ENCODE results near the gene STX2.

The STX2 gene

GRCh38 chr12:130831246-130831645 lies 7.8 kb downstream of the STX2 start:
- DNase-seq (ENCODE audit: low read depth in 2 of 2), result no peak

- DNase-seq (ENCODE audit: low read depth in 2 of 2), result no peak
These were observed 8.9 kb downstream of the STX2 start for GRCh38 chr12:130830246-130830551.

- DNase-seq (ENCODE audit: low read depth in 2 of 2), result no peak
These were observed 9.4 kb downstream of the STX2 start for GRCh38 chr12:130829391-130830245.

GRCh38 chr12:130828895-130829294 lies 10.2 kb downstream of the STX2 start:
- DNase-seq (ENCODE audit: low read depth in 2 of 2), result no peak

- DNase-seq (ENCODE audit: low read depth in 2 of 2), result no peak
These were observed 11.6 kb downstream of the STX2 start for GRCh38 chr12:130827432-130827831.

GRCh38 chr12:130826151-130826801 lies 12.8 kb downstream of the STX2 start:
- DNase-seq (ENCODE audit: low read depth in 2 of 2), result peak; percentile 41 to 62

GRCh38 chr12:130825771-130826150 lies 13.3 kb downstream of the STX2 start:
- no peak for DNase-seq (ENCODE audit: low read depth in 2 of 2)

- no peak for DNase-seq (ENCODE audit: low read depth in 2 of 2)
These were observed 19.4 kb downstream of the STX2 start for GRCh38 chr12:130819681-130820080.

GRCh38 chr12:130818635-130819576 lies 20.1 kb downstream of the STX2 start:
- peak; percentile 40 to 67 for DNase-seq (ENCODE audit: low read depth in 2 of 2)

GRCh38 chr12:130818272-130818634 lies 20.8 kb downstream of the STX2 start:
- DNase-seq (ENCODE audit: low read depth in 2 of 2), result no peak

GRCh38 chr12:130817804-130818203 lies 21.2 kb downstream of the STX2 start:
- no peak for DNase-seq (ENCODE audit: low read depth in 2 of 2)

GRCh38 chr12:130816097-130816496 lies 23.0 kb downstream of the STX2 start:
- DNase-seq (ENCODE audit: low read depth in 2 of 2), result no peak

- DNase-seq (ENCODE audit: low read depth in 2 of 2), result no peak
These were observed 23.9 kb downstream of the STX2 start for GRCh38 chr12:130815028-130815741.

GRCh38 chr12:130813949-130814348 lies 25.1 kb downstream of the STX2 start:
- no peak for DNase-seq (ENCODE audit: low read depth in 2 of 2)

- no peak for DNase-seq (ENCODE audit: low read depth in 2 of 2)
These were observed 25.6 kb downstream of the STX2 start for GRCh38 chr12:130813436-130813835.

GRCh38 chr12:130809791-130810190 lies 29.3 kb downstream of the STX2 start:
- DNase-seq (ENCODE audit: low read depth in 2 of 2), result no peak

- DNase-seq (ENCODE audit: low read depth in 2 of 2), result no peak
These were observed 31.7 kb downstream of the STX2 start for GRCh38 chr12:130807309-130807708.

GRCh38 chr12:130806574-130806973 lies 32.5 kb downstream of the STX2 start:
- no peak for DNase-seq (ENCODE audit: low read depth in 2 of 2)

GRCh38 chr12:130805635-130806034 lies 33.4 kb downstream of the STX2 start:
- no peak for DNase-seq (ENCODE audit: low read depth in 2 of 2)

- DNase-seq (ENCODE audit: low read depth in 2 of 2), result no peak
These were observed 34.8 kb downstream of the STX2 start for GRCh38 chr12:130804216-130804615.

GRCh38 chr12:130803702-130804101 lies 35.3 kb downstream of the STX2 start:
- DNase-seq (ENCODE audit: low read depth in 2 of 2), result no peak

GRCh38 chr12:130800312-130800711 lies 38.7 kb downstream of the STX2 start:
- no peak for DNase-seq (ENCODE audit: low read depth in 2 of 2)

Measured in stimulated activated CD4-positive, alpha-beta T cell treated with anti-CD3 and anti-CD28 coated beads, Interleukin-12 subunit alpha, Interleukin-12 subunit beta, amount 100 ng/mL, for 24 hours (primary cell).